MM.1S (cell line): ENCODE measurements around the gene ARHGEF11.

Experiments used
- DNase-seq: peaks from one replicate; pipeline ENCODE4 v3.0.0-alpha.2; 2015
- H2AFZ ChIP-seq: fragments of 300-600 bp; sonication (generic); 2 replicates; pipeline ENCODE4 v1.6.0; 2016; ENCODE audit warnings: antibody characterized with exemption, low read length
- H3F3A ChIP-seq: fragments of 300-600 bp; sonication (generic); 2 replicates; pipeline ENCODE4 v1.6.1; 2016; ENCODE audit warnings: mild to moderate bottlenecking, antibody characterized with exemption, low read length, moderate library complexity, mixed read lengths; ENCODE audit not compliant: insufficient read depth
- H3K27ac ChIP-seq: fragments of 300-600 bp; sonication (generic); 2 replicates; pipeline ENCODE4 v1.5.1; 2016; ENCODE audit warnings: mild to moderate bottlenecking, low read length
- H3K27me3 ChIP-seq: fragments of 300-600 bp; sonication (generic); replicated peaks from 2 replicates; pipeline ENCODE4 v1.6.0; 2016; ENCODE audit warnings: low read length; ENCODE audit not compliant: insufficient read depth
- H3K36me3 ChIP-seq: fragments of 300-600 bp; sonication (generic); replicated peaks from 2 replicates; pipeline ENCODE4 v1.6.1; 2016; ENCODE audit warnings: mild to moderate bottlenecking, low read length, mixed read lengths; ENCODE audit not compliant: insufficient read depth
- H3K4me1 ChIP-seq: fragments of 300-600 bp; sonication (generic); 2 replicates; pipeline ENCODE4 v1.6.1; 2016; ENCODE audit warnings: low read length, mixed read lengths
- H3K4me2 ChIP-seq: fragments of 300-600 bp; sonication (generic); 2 replicates; pipeline ENCODE4 v1.6.0; 2016; ENCODE audit warnings: low read depth, low read length
- H3K4me3 ChIP-seq: fragments of 300-600 bp; sonication (generic); 2 replicates; pipeline ENCODE4 v1.5.1; 2016; ENCODE audit warnings: low read length, mixed read lengths
- H3K79me2 ChIP-seq: fragments of 300-600 bp; sonication (generic); 2 replicates; pipeline ENCODE4 v1.6.1; 2016; ENCODE audit warnings: mixed run types, low read length, mixed read lengths
- H3K9ac ChIP-seq: fragments of 300-600 bp; sonication (generic); 2 replicates; pipeline ENCODE4 v1.6.1; 2016; ENCODE audit warnings: low read length, mixed read lengths
- H3K9me2 ChIP-seq: fragments of 300-600 bp; sonication (generic); replicated peaks from 2 replicates; pipeline ENCODE4 v1.6.1; 2016; ENCODE audit warnings: mild to moderate bottlenecking, low read length, mixed read lengths; ENCODE audit not compliant: insufficient read depth
- H3K9me3 ChIP-seq: fragments of 300-600 bp; sonication (generic); replicated peaks from 2 replicates; pipeline ENCODE4 v1.6.1; 2016; ENCODE audit warnings: mild to moderate bottlenecking, low read length, mixed read lengths; ENCODE audit not compliant: insufficient read depth
- H4K20me1 ChIP-seq: fragments of 300-600 bp; sonication (generic); 2 replicates; pipeline ENCODE4 v1.6.1; 2016; ENCODE audit warnings: mild to moderate bottlenecking, low read length, moderate library complexity, mixed read lengths; ENCODE audit not compliant: insufficient read depth
- EZH2 ChIP-seq: fragments of 300-600 bp; sonication (generic); optimal IDR thresholded peaks from 2 replicates; pipeline ENCODE3; 2017; ENCODE audit warnings: low read depth, mild to moderate bottlenecking, antibody characterized with exemption, low read length, mixed read lengths
- EZH2phosphoT487 ChIP-seq: fragments of 300-600 bp; sonication (generic); IDR thresholded peaks from 2 replicates; pipeline ENCODE4 v1.6.1; 2018; ENCODE audit warnings: antibody characterized with exemption, low read length
- TF ChIP-seq, protein P1 (sequence below): fragments of 300-600 bp; sonication (generic); IDR thresholded peaks from 2 replicates; pipeline ENCODE4 v1.5.1; 2016; ENCODE audit warnings: antibody characterized with exemption, low read length, mixed read lengths

Gene ARHGEF11

DNA sequence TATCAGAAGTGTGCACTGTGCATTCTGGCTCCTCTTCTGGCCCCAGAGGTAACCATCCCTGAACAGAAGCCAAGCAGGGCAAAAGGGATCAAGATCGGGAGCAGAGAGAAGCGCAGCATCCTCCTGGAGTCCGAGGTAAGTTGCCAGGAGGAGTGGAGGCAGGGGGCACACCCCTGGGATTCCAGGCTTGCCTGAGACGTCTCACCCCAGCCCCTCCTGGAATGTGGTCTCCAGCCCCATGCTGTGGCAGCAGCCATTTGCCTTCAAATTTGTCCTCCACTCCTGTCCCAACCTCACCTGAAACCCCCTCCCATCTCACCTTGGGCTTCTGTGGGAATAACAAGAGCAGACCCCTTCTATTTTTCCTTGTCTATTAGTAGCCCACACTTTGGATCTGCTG, 115.1 kb downstream of the ARHGEF11 start:
- peaks cover 54% of the 10 kb centered on the region for H3K27me3 ChIP-seq
- no peaks in the 10 kb centered on the region for H4K20me1 ChIP-seq

DNA sequence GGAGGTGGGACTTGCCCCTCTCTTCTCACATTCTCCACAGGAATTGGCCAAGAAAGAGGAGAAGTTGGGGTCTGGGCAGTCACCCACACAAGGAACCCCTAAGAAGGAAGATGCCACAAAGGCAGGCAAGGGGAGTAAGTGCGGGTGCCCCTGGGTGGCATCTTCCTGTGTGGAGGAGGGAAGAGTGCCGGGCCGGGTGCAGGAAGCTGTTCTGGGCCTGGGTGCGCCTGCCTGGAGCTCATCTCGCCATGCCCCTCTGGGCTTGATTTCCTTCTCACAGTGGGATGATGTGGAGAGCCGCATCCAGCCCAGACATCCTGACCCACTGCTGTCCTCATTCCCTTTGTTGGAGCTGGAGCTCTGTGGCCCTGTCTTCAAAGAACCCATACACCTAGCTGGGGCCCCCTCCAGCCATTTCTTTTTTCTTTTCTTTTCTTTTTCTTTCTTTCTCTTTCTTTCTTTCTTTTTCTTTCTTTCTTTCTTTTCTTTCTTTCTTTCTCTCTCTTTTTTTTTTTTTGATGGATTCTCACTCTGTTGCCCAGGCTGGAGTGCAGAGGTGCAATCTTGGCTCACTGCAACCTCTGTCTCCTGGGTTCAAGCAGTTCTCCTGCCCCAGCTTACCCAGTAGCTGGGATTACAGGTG, 115.8 kb downstream of the ARHGEF11 start:
- Histone ChIP-seq H3K36me3 (no peaks in the 10 kb centered on the region), H3K4me3 (no peak overlapping the region)

More for the DNA sequence above, 115.1 kb downstream of the ARHGEF11 start:
- no peaks in the 10 kb centered on the region for H3K9me2 ChIP-seq
- no peaks in the 10 kb centered on the region for H3K9me3 ChIP-seq
- no peaks in the 10 kb centered on the region for H3K36me3 ChIP-seq
- no peak overlapping the region for H2AFZ ChIP-seq
- H3K27ac ChIP-seq, result no peak overlapping the region
- no peak overlapping the region for H3K4me2 ChIP-seq
- H3F3A ChIP-seq, result no peaks in the 10 kb centered on the region
- no peak overlapping the region for H3K4me3 ChIP-seq
- H3K4me1 ChIP-seq, result peaks cover 7% of the 10 kb centered on the region; the same call in 1 of the 2 replicates
- H3K79me2 ChIP-seq, result no peaks in the 10 kb centered on the region
- H3K9ac ChIP-seq, result no peak overlapping the region
- TF ChIP-seq EZH2phosphoT487, result no peak
- TF ChIP-seq, protein P1, sequence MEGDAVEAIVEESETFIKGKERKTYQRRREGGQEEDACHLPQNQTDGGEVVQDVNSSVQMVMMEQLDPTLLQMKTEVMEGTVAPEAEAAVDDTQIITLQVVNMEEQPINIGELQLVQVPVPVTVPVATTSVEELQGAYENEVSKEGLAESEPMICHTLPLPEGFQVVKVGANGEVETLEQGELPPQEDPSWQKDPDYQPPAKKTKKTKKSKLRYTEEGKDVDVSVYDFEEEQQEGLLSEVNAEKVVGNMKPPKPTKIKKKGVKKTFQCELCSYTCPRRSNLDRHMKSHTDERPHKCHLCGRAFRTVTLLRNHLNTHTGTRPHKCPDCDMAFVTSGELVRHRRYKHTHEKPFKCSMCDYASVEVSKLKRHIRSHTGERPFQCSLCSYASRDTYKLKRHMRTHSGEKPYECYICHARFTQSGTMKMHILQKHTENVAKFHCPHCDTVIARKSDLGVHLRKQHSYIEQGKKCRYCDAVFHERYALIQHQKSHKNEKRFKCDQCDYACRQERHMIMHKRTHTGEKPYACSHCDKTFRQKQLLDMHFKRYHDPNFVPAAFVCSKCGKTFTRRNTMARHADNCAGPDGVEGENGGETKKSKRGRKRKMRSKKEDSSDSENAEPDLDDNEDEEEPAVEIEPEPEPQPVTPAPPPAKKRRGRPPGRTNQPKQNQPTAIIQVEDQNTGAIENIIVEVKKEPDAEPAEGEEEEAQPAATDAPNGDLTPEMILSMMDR, result no peak
- TF ChIP-seq EZH2, result no peak
- DNase-seq, result no peak

DNA sequence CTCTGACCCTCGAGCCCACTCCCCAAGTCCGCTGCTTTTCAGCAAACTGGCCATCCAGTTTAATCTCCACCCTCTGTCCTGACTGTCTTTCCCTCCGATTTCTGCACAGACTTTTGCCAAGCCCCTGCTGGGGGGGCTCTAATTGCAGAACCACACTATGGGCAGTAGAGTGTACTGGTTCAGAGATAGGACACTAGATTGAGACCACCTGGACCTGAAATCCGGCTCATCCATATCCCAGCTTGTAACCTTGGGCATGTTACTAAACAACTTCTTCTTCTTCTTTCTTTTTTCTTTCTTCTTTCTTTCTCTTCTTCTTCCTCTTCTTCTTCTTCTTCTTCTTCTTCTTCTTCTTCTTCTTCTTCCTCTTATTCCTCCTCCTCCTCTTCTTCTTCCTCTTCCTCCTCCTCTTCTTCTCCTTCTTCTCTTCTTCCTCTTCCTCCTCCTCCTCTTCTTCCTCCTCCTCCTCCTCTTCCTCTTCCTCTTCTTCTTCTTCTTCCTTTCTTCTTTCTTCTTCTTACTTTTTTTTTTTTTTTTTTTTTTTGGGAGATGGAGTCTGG, 117.4 kb downstream of the ARHGEF11 start:
- no peak for TF ChIP-seq EZH2
- TF ChIP-seq, protein P1, result no peak
- Histone ChIP-seq H3K4me1 (peaks cover 7% of the 10 kb centered on the region; the same call in 1 of the 2 replicates), H3F3A (no peaks in the 10 kb centered on the region), H3K4me2 (peak overlapping the region; percentile 84; the same call in 1 of the 2 replicates), H3K4me3 (no peak overlapping the region; the same call in 1 of the 2 replicates), H3K9me3 (no peaks in the 10 kb centered on the region), H3K9ac (no peak overlapping the region), H3K36me3 (no peaks in the 10 kb centered on the region), H2AFZ (no peak overlapping the region), H4K20me1 (no peaks in the 10 kb centered on the region), H3K79me2 (no peaks in the 10 kb centered on the region), H3K27ac (no peak overlapping the region), H3K9me2 (no peaks in the 10 kb centered on the region), H3K27me3 (peaks cover 78% of the 10 kb centered on the region)
- DNase-seq, result no peak

More for the DNA sequence above, 115.8 kb downstream of the ARHGEF11 start:
- no peaks in the 10 kb centered on the region for H3F3A ChIP-seq
- H3K4me1 ChIP-seq, result peaks cover 7% of the 10 kb centered on the region; the same call in 1 of the 2 replicates
- no peak for TF ChIP-seq EZH2phosphoT487
- TF ChIP-seq, protein P1, result no peak
- no peak for TF ChIP-seq EZH2
- no peak for DNase-seq
- H3K27me3 ChIP-seq, result peaks cover 62% of the 10 kb centered on the region
- H3K9ac ChIP-seq, result no peak overlapping the region
- no peaks in the 10 kb centered on the region for H3K9me2 ChIP-seq
- no peaks in the 10 kb centered on the region for H3K79me2 ChIP-seq
- H3K4me2 ChIP-seq, result no peak overlapping the region
- no peaks in the 10 kb centered on the region for H3K9me3 ChIP-seq
- no peaks in the 10 kb centered on the region for H4K20me1 ChIP-seq
- H3K27ac ChIP-seq, result no peak overlapping the region
- no peak overlapping the region for H2AFZ ChIP-seq
